Mesendoderm (in vitro differentiated cells): ENCODE measurements around the gene PSMD8.
"Not testable (repeated sequence)": the region's sequence is repeated elsewhere in the genome, so short reads cannot be mapped to it uniquely, and the experiment has no call there.

Source experiments
- DNase-seq: peaks from one replicate; pipeline ENCODE4 v3.0.0; 2013
- H2AK5ac ChIP-seq: 2 replicates; pipeline ENCODE4 v1.6.1; 2013; ENCODE audit warnings: low read length, inconsistent platforms
- H2BK120ac ChIP-seq: 2 replicates; pipeline ENCODE4 v1.6.1; 2013; ENCODE audit warnings: low read depth, mild to moderate bottlenecking, low read length, moderate library complexity, mixed read lengths
- H2BK15ac ChIP-seq: replicated peaks from 2 replicates; pipeline ENCODE4 v1.6.1; 2013; ENCODE audit warnings: low read depth, mild to moderate bottlenecking, moderate library complexity
- H2BK5ac ChIP-seq: 2 replicates; pipeline ENCODE4 v1.6.1; 2013; ENCODE audit warnings: low read length, inconsistent platforms
- H3K18ac ChIP-seq: 2 replicates; pipeline ENCODE4 v1.6.1; 2013; ENCODE audit warnings: mild to moderate bottlenecking, low read length, mixed read lengths
- H3K23ac ChIP-seq: one replicate; pipeline ENCODE4 v1.6.1; 2013; ENCODE audit warnings: low read length
- H3K27ac ChIP-seq: 2 replicates; pipeline ENCODE4 v1.5.1; 2013; ENCODE audit warnings: low read depth, mild to moderate bottlenecking, inconsistent platforms, low read length, moderate library complexity
- H3K27me3 ChIP-seq: 2 replicates; pipeline ENCODE4 v1.6.1; 2013; ENCODE audit warnings: low read length, control low read depth, mild to moderate bottlenecking, inconsistent platforms; ENCODE audit not compliant: insufficient read depth, poor library complexity
- H3K36me3 ChIP-seq: 2 replicates; pipeline ENCODE4 v1.6.1; 2013; ENCODE audit warnings: low read length, inconsistent platforms; ENCODE audit not compliant: control insufficient read depth, insufficient read depth
- H3K4ac ChIP-seq: one replicate; pipeline ENCODE4 v1.6.1; 2013; ENCODE audit warnings: low read depth, mild to moderate bottlenecking, low read length, moderate library complexity
- H3K4me1 ChIP-seq: 2 replicates; pipeline ENCODE4 v1.6.1; 2013; ENCODE audit warnings: low read depth, low read length, inconsistent platforms; ENCODE audit not compliant: control insufficient read depth
- H3K4me2 ChIP-seq: 2 replicates; pipeline ENCODE4 v1.6.1; 2013; ENCODE audit warnings: low read length
- H3K4me3 ChIP-seq: 2 replicates; pipeline ENCODE4 v1.5.1; 2013; ENCODE audit warnings: mild to moderate bottlenecking, low read length
- H3K56ac ChIP-seq: one replicate; pipeline ENCODE4 v1.6.1; 2013; ENCODE audit warnings: low read length
- H3K79me1 ChIP-seq: 2 replicates; pipeline ENCODE4 v1.6.1; 2013; ENCODE audit warnings: low read length, inconsistent platforms
- H3K79me2 ChIP-seq: 2 replicates; pipeline ENCODE4 v1.6.1; 2013; ENCODE audit warnings: mild to moderate bottlenecking, low read length; ENCODE audit not compliant: control insufficient read depth, insufficient read depth
- H3K9ac ChIP-seq: 2 replicates; pipeline ENCODE4 v1.6.1; 2013; ENCODE audit warnings: low read length, inconsistent platforms
- H4K5ac ChIP-seq: one replicate; pipeline ENCODE4 v1.6.1; 2013; ENCODE audit warnings: low read length
- H4K8ac ChIP-seq: one replicate; pipeline ENCODE4 v1.6.1; 2013; ENCODE audit warnings: low read depth, mild to moderate bottlenecking, control low read depth, low read length, moderate library complexity
- WGBS: extraction: QIAGEN DNeasy Blood & Tissue Kit; methylation state at CpG from one replicate; pipeline ENCODE4 v1.1.7; 2013; ENCODE audit warnings: low lambda C conversion rate, missing lambda C conversion rate; ENCODE audit not compliant: insufficient coverage; ENCODE audit errors: extremely low coverage; 5-methylcytosine and 5-hydroxymethylcytosine counted together

The PSMD8 gene

GRCh38 chr19:38335949-38336637 is 38.3 kb upstream of the PSMD8 start:
- Histone ChIP-seq H3K4me1 (no peaks in the 10 kb centered on the region), H3K23ac (no peak overlapping the region), H2BK5ac (no peak overlapping the region), H3K4ac (no peak overlapping the region), H3K4me3 (peak overlapping the region; percentile 76), H3K79me1 (no peaks in the 10 kb centered on the region), H2BK15ac (no peak overlapping the region), H3K36me3 (no peaks in the 10 kb centered on the region), H3K56ac (peak overlapping the region; percentile 80), H4K5ac (no peak overlapping the region), H2AK5ac (no peak overlapping the region), H3K27me3 (no peaks in the 10 kb centered on the region), H3K9ac (peak overlapping the region; percentile 60), H2BK120ac (no peak overlapping the region), H3K18ac (no peak overlapping the region), H4K8ac (no peak overlapping the region), H3K4me2 (peak overlapping the region; percentile 97), H3K27ac (peak overlapping the region; percentile 14), H3K79me2 (no peaks in the 10 kb centered on the region)
- no CpG with 5 or more reads among the region's 52 CpGs for WGBS
- peak; percentile 97 for DNase-seq

- Histone ChIP-seq H3K27ac (peak overlapping the region; percentile 14), H2AK5ac (no peak overlapping the region), H3K18ac (no peak overlapping the region), H3K4ac (no peak overlapping the region), H2BK120ac (no peak overlapping the region), H3K23ac (no peak overlapping the region), H3K4me1 (no peaks in the 10 kb centered on the region), H4K5ac (no peak overlapping the region), H3K9ac (peak overlapping the region; percentile 60), H3K27me3 (no peaks in the 10 kb centered on the region), H4K8ac (no peak overlapping the region), H2BK5ac (no peak overlapping the region), H3K79me1 (no peaks in the 10 kb centered on the region), H3K56ac (peak overlapping the region; percentile 80), H3K79me2 (no peaks in the 10 kb centered on the region), H2BK15ac (no peak overlapping the region), H3K4me2 (peak overlapping the region; percentile 90), H3K36me3 (no peaks in the 10 kb centered on the region), H3K4me3 (peak overlapping the region; percentile 76)
- peak; percentile 97 for DNase-seq
- no CpG with 5 or more reads among the region's 41 CpGs for WGBS
Observed at GRCh38 chr19:38336638-38337359, 37.6 kb upstream of the PSMD8 start.

GRCh38 chr19:38337360-38337653 is 37.1 kb upstream of the PSMD8 start:
- no peak overlapping the region for H3K4ac ChIP-seq
- H3K4me3 ChIP-seq: no peak overlapping the region
- H2BK15ac ChIP-seq: no peak overlapping the region
- no peaks in the 10 kb centered on the region for H3K27me3 ChIP-seq
- H2BK5ac ChIP-seq: no peak overlapping the region
- H3K79me1 ChIP-seq: no peaks in the 10 kb centered on the region
- no CpG with 5 or more reads among the region's 10 CpGs for WGBS
- no peak overlapping the region for H3K56ac ChIP-seq
- H4K8ac ChIP-seq: no peak overlapping the region
- no peaks in the 10 kb centered on the region for H3K4me1 ChIP-seq
- H3K27ac ChIP-seq: no peak overlapping the region
- no peak overlapping the region for H3K4me2 ChIP-seq
- no peak overlapping the region for H3K18ac ChIP-seq
- no peak overlapping the region for H3K23ac ChIP-seq
- H2BK120ac ChIP-seq: no peak overlapping the region
- no peaks in the 10 kb centered on the region for H3K79me2 ChIP-seq
- DNase-seq: peak; percentile 16
- no peak overlapping the region for H4K5ac ChIP-seq
- H2AK5ac ChIP-seq: no peak overlapping the region
- H3K36me3 ChIP-seq: no peaks in the 10 kb centered on the region
- H3K9ac ChIP-seq: no peak overlapping the region

GRCh38 chr19:38339011-38339410 is 35.4 kb upstream of the PSMD8 start:
- H2BK5ac ChIP-seq, H3K4me1 ChIP-seq, H2BK120ac ChIP-seq, H2AK5ac ChIP-seq, H3K4me3 ChIP-seq, H3K79me2 ChIP-seq, H3K18ac ChIP-seq, H3K27me3 ChIP-seq, H3K56ac ChIP-seq, H3K79me1 ChIP-seq, H3K4me2 ChIP-seq, H4K5ac ChIP-seq, H3K36me3 ChIP-seq, H3K27ac ChIP-seq, H4K8ac ChIP-seq, H3K9ac ChIP-seq, H2BK15ac ChIP-seq, H3K23ac ChIP-seq, H3K4ac ChIP-seq: not testable (repeated sequence)
- no CpG with 5 or more reads among the region's 4 CpGs for WGBS
- peak; percentile 64 for DNase-seq

- no peak overlapping the region for H4K5ac ChIP-seq
- no CpG with 5 or more reads among the region's 2 CpGs for WGBS
- no peak overlapping the region for H2BK15ac ChIP-seq
- no peak overlapping the region for H2BK5ac ChIP-seq
- H3K27me3 ChIP-seq: no peaks in the 10 kb centered on the region
- DNase-seq: no peak
- no peak overlapping the region for H2BK120ac ChIP-seq
- H3K23ac ChIP-seq: no peak overlapping the region
- H3K4ac ChIP-seq: no peak overlapping the region
- H2AK5ac ChIP-seq: no peak overlapping the region
- H3K79me1 ChIP-seq: no peaks in the 10 kb centered on the region
- no peak overlapping the region for H3K4me2 ChIP-seq
- H3K9ac ChIP-seq: no peak overlapping the region
- no peaks in the 10 kb centered on the region for H3K79me2 ChIP-seq
- H3K18ac ChIP-seq: no peak overlapping the region
- H3K36me3 ChIP-seq: no peaks in the 10 kb centered on the region
- no peaks in the 10 kb centered on the region for H3K4me1 ChIP-seq
- H4K8ac ChIP-seq: no peak overlapping the region
- no peak overlapping the region for H3K56ac ChIP-seq
- no peak overlapping the region for H3K4me3 ChIP-seq
- H3K27ac ChIP-seq: no peak overlapping the region
Observed at GRCh38 chr19:38340927-38341326, 33.4 kb upstream of the PSMD8 start.
